HepG2 (cell line): ENCODE measurements around the gene ATRIP. TPM values are rescaled to one million over a fixed set of nuclear protein-coding genes. Genes with fewer than 3 reads are reported as not detected.

Source experiments
- ATF7-NPFF ChIP-seq: sonication (generic); formaldehyde crosslinking; IDR thresholded peaks from 2 replicates; pipeline ENCODE4 v1.8.1; 2023; ENCODE audit warnings: mild to moderate bottlenecking, low read depth, missing genetic modification reagents, moderate library complexity
- GMEB2 ChIP-seq: IDR thresholded peaks from 2 replicates; pipeline ENCODE4 v1.6.1; 2016; ENCODE audit warnings: missing biosample characterization, missing genetic modification reagents, low read depth
- KIAA2018 ChIP-seq: sonication (generic); formaldehyde crosslinking; IDR thresholded peaks from 2 replicates; pipeline ENCODE4 v1.5.0; 2020; ENCODE audit warnings: mild to moderate bottlenecking, missing genetic modification reagents, borderline replicate concordance
- MED1 ChIP-seq: sonication (generic); formaldehyde crosslinking; IDR thresholded peaks from 2 replicates; pipeline ENCODE4 v1.4.0; 2020; ENCODE audit warnings: missing genetic modification reagents
- MEF2D ChIP-seq: sonication (generic); formaldehyde crosslinking; IDR thresholded peaks from 2 replicates; pipeline ENCODE4 v1.5.1; 2020; ENCODE audit warnings: mild to moderate bottlenecking, missing genetic modification reagents
- NCOR1 ChIP-seq: fragments of 200-600 bp; sonication (generic); IDR thresholded peaks from 2 replicates; pipeline ENCODE4 v1.7.0; 2017; ENCODE audit warnings: antibody characterized with exemption, low read length, borderline replicate concordance
- NR3C1 ChIP-seq: sonication (generic); formaldehyde crosslinking; IDR thresholded peaks from 2 replicates; pipeline ENCODE4 v1.4.0; 2020; ENCODE audit warnings: missing genetic modification reagents
- ONECUT2 ChIP-seq: sonication (generic); formaldehyde crosslinking; IDR thresholded peaks from 2 replicates; pipeline ENCODE4 v1.4.0; 2020; ENCODE audit warnings: missing genetic modification reagents
- RXRA ChIP-seq: sonication (generic); formaldehyde crosslinking; IDR thresholded peaks from 2 replicates; pipeline ENCODE4 v1.5.1; 2020; ENCODE audit warnings: missing genetic modification reagents
- SP1 ChIP-seq, 2 experiments: fragments of 450-650 bp in 1 of 2; sonication (generic) in 1 of 2; formaldehyde crosslinking in 1 of 2; IDR thresholded peaks; 2 replicates each; pipeline versions ENCODE4 v1.4.0 to v1.6.1; 2016 to 2020; ENCODE audit warnings: missing genetic modification reagents in 1 of 2
- ZNF232 ChIP-seq: sonication (generic); formaldehyde crosslinking; IDR thresholded peaks from 2 replicates; pipeline ENCODE4 v1.4.0; 2020; ENCODE audit warnings: missing genetic modification reagents, borderline replicate concordance
- ZNF629 ChIP-seq: sonication (generic); formaldehyde crosslinking; conservative IDR thresholded peaks from 2 replicates; pipeline ENCODE4 v1.5.0; 2020; ENCODE audit warnings: missing genetic modification reagents
- ZNF713 ChIP-seq: sonication (generic); formaldehyde crosslinking; IDR thresholded peaks from 2 replicates; pipeline ENCODE4 v1.4.0; 2020; ENCODE audit warnings: mild to moderate bottlenecking, missing genetic modification reagents
- ZNF879 ChIP-seq: sonication (generic); formaldehyde crosslinking; IDR thresholded peaks from 2 replicates; pipeline ENCODE4 v1.8.1; 2023; ENCODE audit warnings: missing genetic modification reagents
- polyA plus RNA-seq, 8 experiments: library from polyadenylated mRNA; depleted of rRNA in 3 of 8; stranded (reverse) in 7 of 8; unstranded in 1 of 8; fragments of >200 nt; fragmentation: Illumina TruSeq in 4 of 8; extraction: Trizol in 4 of 8; gene quantifications; 2 replicates each; pipeline versions ENCODE4 v1.2.1 to v1.2.3, GENCODE V29; 2011 to 2016; ENCODE audit warnings: low read depth in 4 of 8, missing spikeins in 1 of 8, mixed read lengths in 1 of 8; ENCODE audit not compliant: insufficient read depth in 1 of 8
- total RNA-seq, 5 experiments: library from RNA; depleted of rRNA; stranded (reverse); fragments of >200 nt; fragmentation: Illumina TruSeq; extraction: Trizol; gene quantifications; 2 replicates each; pipeline ENCODE4 v1.2.3, GENCODE V29; 2016; ENCODE audit warnings: low read depth in 1 of 5
- TF ChIP-seq, protein P1 (sequence below): sonication (generic); formaldehyde crosslinking; IDR thresholded peaks from 2 replicates; pipeline ENCODE4 v1.8.0; 2022; ENCODE audit warnings: missing genetic modification reagents, mild to moderate bottlenecking, borderline replicate concordance
- TF ChIP-seq, protein P2 (sequence below): sonication (generic); formaldehyde crosslinking; conservative IDR thresholded peaks from 2 replicates; pipeline ENCODE4 v1.4.0; 2020; ENCODE audit warnings: missing genetic modification reagents

Gene ATRIP
- total and polyA plus RNA-seq, 2 of the 13 experiments (the other 11 are each of a cell fraction or from before 2014, with no cell fraction given), result 5.1 to 12.5 TPM

DNA sequence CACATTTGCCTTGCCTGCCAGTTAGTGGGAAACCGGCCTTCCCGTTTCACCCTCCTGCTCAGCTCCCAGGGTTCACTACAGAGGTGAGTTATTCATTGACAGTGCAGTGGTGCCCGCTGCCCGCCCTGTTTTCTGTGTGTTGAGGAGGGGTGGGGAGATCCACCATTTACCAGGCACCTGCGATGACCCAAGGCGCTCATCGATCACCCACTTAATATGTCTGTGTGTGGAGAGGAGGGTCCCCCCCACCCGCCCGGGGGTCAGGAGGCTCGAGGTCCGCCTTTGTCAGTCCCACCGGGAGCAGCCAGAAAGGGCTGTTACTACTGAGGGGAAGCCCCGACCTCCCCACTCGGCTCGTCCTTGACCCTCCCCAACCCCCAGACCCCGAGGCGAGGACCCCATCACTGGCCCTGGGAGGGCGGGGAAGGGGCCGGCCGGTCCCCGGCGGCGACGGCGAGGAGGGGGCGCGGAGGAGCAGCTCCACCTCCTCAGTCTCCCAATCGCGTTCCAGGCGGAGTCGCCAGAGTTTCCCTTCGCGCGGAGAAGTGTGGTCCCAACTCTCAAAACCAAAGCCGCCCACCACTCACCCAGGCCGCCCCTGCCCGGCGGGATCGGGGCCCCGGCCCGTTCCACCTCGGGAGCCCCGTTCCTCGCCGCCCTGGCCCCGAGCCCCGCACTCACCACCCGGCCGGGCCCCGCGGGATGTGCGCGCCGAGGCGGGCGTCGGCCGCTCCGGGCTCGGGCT is 17.8 kb upstream of the ATRIP start (continued):
- TF ChIP-seq KIAA2018 (CRISPR knock-in tag), result no peak
- no peak for TF ChIP-seq ZNF879 (CRISPR knock-in tag)
- no peak for TF ChIP-seq ATF7-NPFF (CRISPR knock-in tag)
- TF ChIP-seq NCOR1, result no peak; the same call in 1 of the 2 replicates
- TF ChIP-seq MED1 (CRISPR knock-in tag), result peak; percentile 80
- TF ChIP-seq, protein P1, sequence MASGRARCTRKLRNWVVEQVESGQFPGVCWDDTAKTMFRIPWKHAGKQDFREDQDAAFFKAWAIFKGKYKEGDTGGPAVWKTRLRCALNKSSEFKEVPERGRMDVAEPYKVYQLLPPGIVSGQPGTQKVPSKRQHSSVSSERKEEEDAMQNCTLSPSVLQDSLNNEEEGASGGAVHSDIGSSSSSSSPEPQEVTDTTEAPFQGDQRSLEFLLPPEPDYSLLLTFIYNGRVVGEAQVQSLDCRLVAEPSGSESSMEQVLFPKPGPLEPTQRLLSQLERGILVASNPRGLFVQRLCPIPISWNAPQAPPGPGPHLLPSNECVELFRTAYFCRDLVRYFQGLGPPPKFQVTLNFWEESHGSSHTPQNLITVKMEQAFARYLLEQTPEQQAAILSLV (CRISPR knock-in tag), result peak; percentile 37; the same call in 1 of the 2 replicates
- TF ChIP-seq RXRA (CRISPR knock-in tag), result peak; percentile 84
- no peak; the same call in 1 of the 2 replicates for TF ChIP-seq MEF2D (CRISPR knock-in tag)
- peak; percentile 73; the same call in 1 of the 2 replicates for TF ChIP-seq ZNF232
- no peak for TF ChIP-seq ZNF713 (CRISPR knock-in tag)
- no peak for TF ChIP-seq NR3C1
- no peak for TF ChIP-seq ZNF629 (CRISPR knock-in tag)
- peak; percentile 83 for TF ChIP-seq ONECUT2 (CRISPR knock-in tag)
- no peak for TF ChIP-seq GMEB2 (CRISPR knock-in tag)
- TF ChIP-seq SP1 (IDR thresholded peaks at IDR 0.05), result no peak
- TF ChIP-seq SP1 (CRISPR knock-in tag; IDR thresholded peaks at IDR 0.05), result no peak
- TF ChIP-seq, protein P2, sequence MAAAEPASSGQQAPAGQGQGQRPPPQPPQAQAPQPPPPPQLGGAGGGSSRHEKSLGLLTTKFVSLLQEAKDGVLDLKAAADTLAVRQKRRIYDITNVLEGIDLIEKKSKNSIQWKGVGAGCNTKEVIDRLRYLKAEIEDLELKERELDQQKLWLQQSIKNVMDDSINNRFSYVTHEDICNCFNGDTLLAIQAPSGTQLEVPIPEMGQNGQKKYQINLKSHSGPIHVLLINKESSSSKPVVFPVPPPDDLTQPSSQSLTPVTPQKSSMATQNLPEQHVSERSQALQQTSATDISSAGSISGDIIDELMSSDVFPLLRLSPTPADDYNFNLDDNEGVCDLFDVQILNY (CRISPR knock-in tag), result no peak
